HCT116 (cell line): ENCODE results near the gene DPYSL5. TPM values are rescaled to one million over a fixed set of nuclear protein-coding genes. Genes with fewer than 3 reads are reported as not detected.

Experiments used
- ATAC-seq: fragments of 200-7000 bp; cut with Tn5 transposase; 2 replicates; pipeline ENCODE4 v1.9.1; 2020; ENCODE audit warnings: mild to moderate bottlenecking, moderate library complexity
- BruUV-seq: library from RNA; stranded (reverse); fragments of 400-500 nt; replicated peaks from 2 replicates; lab custom pipeline; 2021; lab: Mats Ljungman, UMichigan
- CTCF ChIA-PET: fragments of 300-600 bp; sonication (Branson Sonifier 250); formaldehyde crosslinking; loops from one replicate; lab custom pipeline; 2021; ENCODE audit warnings: antibody characterized with exemption; lab: Charles Lee
- POLR2A ChIA-PET: fragments of 300-600, 350-600 bp; sonication (Branson Sonifier 250); formaldehyde crosslinking; loops from one replicate; lab custom pipeline; 2021; ENCODE audit warnings: antibody characterized with exemption; lab: Charles Lee
- RAD21 ChIA-PET, 2 experiments: fragments of 300-600 bp; sonication (Branson Sonifier 250); formaldehyde crosslinking; loops; one replicate each; lab custom pipeline; 2023; ENCODE audit warnings: low total read pairs in 2 of 2; ENCODE audit not compliant: uncharacterized antibody in 2 of 2, unreplicated experiment in 2 of 2, low non-redundant PET in 1 of 2; lab: Charles Lee
- DNase-seq: peaks from one replicate; pipeline ENCODE4 v3.0.0-alpha.2; 2010; ENCODE audit warnings: low read depth, low spot score
- H2AFZ ChIP-seq: fragments of 200-600 bp; shearing (Covaris generic), sonication (generic); 2 replicates; pipeline ENCODE4 v1.6.1; 2017; ENCODE audit warnings: low read depth, mixed run types, mixed read lengths, antibody characterized with exemption, low read length; ENCODE audit not compliant: poor library complexity, severe bottlenecking
- H3K27ac ChIP-seq: 2 replicates; pipeline ENCODE4 v1.5.1; 2012; ENCODE audit warnings: low read depth, low read length
- H3K27me3 ChIP-seq: fragments of 200-600 bp; sonication (generic); 2 replicates; pipeline ENCODE4 v1.6.1; 2016; ENCODE audit warnings: mixed run types, low read length, mixed read lengths; ENCODE audit not compliant: insufficient read depth
- H3K36me3 ChIP-seq, 2 experiments: fragments of 200-500 bp in 1 of 2; fragments of 200-600 bp in 1 of 2; sonication (Bioruptor generic) in 1 of 2; sonication (generic) in 1 of 2; 2 replicates each; pipeline versions ENCODE4 v1.5.1 to v1.6.1; 2014 to 2016; ENCODE audit warnings: low read length in 2 of 2, inconsistent platforms in 1 of 2, mixed read lengths in 1 of 2, mixed run types in 1 of 2; ENCODE audit not compliant: insufficient read depth in 2 of 2, control insufficient read depth in 1 of 2
- H3K4me1 ChIP-seq, 2 experiments: fragments of 200-600 bp in 1 of 2; sonication (generic) in 1 of 2; 2 replicates each; pipeline versions ENCODE4 v1.5.1 to v1.6.1; 2012 to 2017; ENCODE audit warnings: low read length in 2 of 2, inconsistent platforms in 1 of 2, mild to moderate bottlenecking in 1 of 2, mixed read lengths in 1 of 2, mixed run types in 1 of 2, moderate library complexity in 1 of 2; ENCODE audit not compliant: insufficient read depth in 2 of 2, control insufficient read depth in 1 of 2
- H3K4me2 ChIP-seq: fragments of 200-600 bp; sonication (generic); 2 replicates; pipeline ENCODE4 v1.6.1; 2017; ENCODE audit warnings: mixed run types, low read length, mixed read lengths
- H3K4me3 ChIP-seq, 2 experiments: fragments of 200-600 bp in 1 of 2; sonication (generic) in 1 of 2; replicated peaks in 1 of 2; 2 replicates each; pipeline ENCODE4 v1.5.1; 2011 to 2016; ENCODE audit warnings: low read length in 2 of 2, control low read depth in 1 of 2, low read depth in 1 of 2, mild to moderate bottlenecking in 1 of 2, mixed read lengths in 1 of 2, mixed run types in 1 of 2
- H3K79me2 ChIP-seq: fragments of 200-600 bp; sonication (generic); 2 replicates; pipeline ENCODE4 v1.6.1; 2017; ENCODE audit warnings: mild to moderate bottlenecking, mixed run types, low read length, moderate library complexity, mixed read lengths; ENCODE audit not compliant: insufficient read depth
- H3K9ac ChIP-seq: fragments of 200-600 bp; sonication (generic); 2 replicates; pipeline ENCODE4 v1.6.1; 2016; ENCODE audit warnings: low read length, mixed read lengths
- H3K9me2 ChIP-seq: fragments of 200-600 bp; sonication (generic), shearing (Covaris generic); 2 replicates; pipeline ENCODE4 v1.6.1; 2017; ENCODE audit warnings: mixed run types, mild to moderate bottlenecking, moderate library complexity; ENCODE audit not compliant: insufficient read depth
- H3K9me3 ChIP-seq, 2 experiments: fragments of 200-500 bp in 1 of 2; fragments of 200-600 bp in 1 of 2; sonication (Bioruptor generic) in 1 of 2; sonication (generic) in 1 of 2; 2 replicates each; pipeline ENCODE4 v1.6.1; 2014 to 2017; ENCODE audit warnings: low read length in 2 of 2, mixed read lengths in 2 of 2, inconsistent platforms in 1 of 2, low read depth in 1 of 2, mild to moderate bottlenecking in 1 of 2, mixed run types in 1 of 2, moderate library complexity in 1 of 2; ENCODE audit not compliant: control insufficient read depth in 1 of 2, insufficient read depth in 1 of 2
- H4K20me1 ChIP-seq: fragments of 200-600 bp; sonication (generic), shearing (Covaris generic); 2 replicates; pipeline ENCODE4 v1.6.1; 2017; ENCODE audit warnings: mixed run types, mild to moderate bottlenecking, moderate library complexity; ENCODE audit not compliant: insufficient read depth
- CBX3 ChIP-seq: IDR thresholded peaks from 2 replicates; pipeline ENCODE4 v1.6.1; 2012; ENCODE audit warnings: low read depth
- EZH2phosphoT487 ChIP-seq: fragments of 200-600 bp; IDR thresholded peaks from 2 replicates; pipeline ENCODE4 v1.6.1; 2018; ENCODE audit warnings: antibody characterized with exemption, borderline replicate concordance
- FOSL1 ChIP-seq: IDR thresholded peaks from 2 replicates; pipeline ENCODE4 v1.6.1; 2012; ENCODE audit warnings: low read depth
- JUND ChIP-seq: IDR thresholded peaks from 2 replicates; pipeline ENCODE4 v1.6.1; 2012
- MAX ChIP-seq: IDR thresholded peaks from 2 replicates; pipeline ENCODE4 v1.6.1; 2012
- POLR2A ChIP-seq: IDR thresholded peaks from 2 replicates; pipeline ENCODE4 v1.7.0; 2011; ENCODE audit warnings: borderline replicate concordance; ENCODE audit not compliant: insufficient read depth, insufficient read length; ENCODE audit errors: extremely low read depth
- RAD21 ChIP-seq: IDR thresholded peaks from 2 replicates; pipeline ENCODE4 v1.6.1; 2012; ENCODE audit warnings: low read depth, mild to moderate bottlenecking
- REST ChIP-seq: IDR thresholded peaks from 2 replicates; pipeline ENCODE4 v1.6.1; 2012; ENCODE audit warnings: low read depth
- SIN3A ChIP-seq: IDR thresholded peaks from 2 replicates; pipeline ENCODE4 v1.6.1; 2012; ENCODE audit warnings: low read depth
- SP1 ChIP-seq: IDR thresholded peaks from 2 replicates; pipeline ENCODE4 v1.6.1; 2012; ENCODE audit warnings: low read depth
- SRF ChIP-seq: IDR thresholded peaks from 2 replicates; pipeline ENCODE4 v1.6.1; 2012; ENCODE audit warnings: low read depth
- ZBTB33 ChIP-seq: IDR thresholded peaks from 2 replicates; pipeline ENCODE4 v1.6.1; 2011; ENCODE audit warnings: mild to moderate bottlenecking, low read length, moderate library complexity; ENCODE audit not compliant: insufficient replicate concordance; ENCODE audit errors: extremely low read depth
- ZFX ChIP-seq: fragments of 450-650 bp; IDR thresholded peaks from 2 replicates; pipeline ENCODE4 v1.6.1; 2017
- ZNF274 ChIP-seq: fragments of 200-500 bp; sonication (Bioruptor generic); IDR thresholded peaks from 2 replicates; pipeline ENCODE4 v1.6.1; 2014; ENCODE audit warnings: mild to moderate bottlenecking, low read depth, low read length, inconsistent platforms
- intact Hi-C: fragments of 100-400 bp; cut with micrococcal nuclease; formaldehyde crosslinking; loops from 2 replicates; pipeline ENCODE4 v1.10.0; 2022
- total RNA-seq: library from RNA; stranded (reverse); gene quantifications from one replicate; pipeline ENCODE4 v1.2.1, GENCODE V29; 2021; ENCODE audit not compliant: unreplicated experiment

DPYSL5 gene
- total RNA-seq, 1 experiment from 2014 or later: 8.4 TPM

- no peak overlapping the region for H3K27ac ChIP-seq
- no peaks in the 10 kb centered on the region for H3K79me2 ChIP-seq
- no peaks in the 10 kb centered on the region for H3K27me3 ChIP-seq
- ATAC-seq (no peak), DNase-seq (no peak)
- H4K20me1 ChIP-seq: no peaks in the 10 kb centered on the region
- no peak overlapping the region for H2AFZ ChIP-seq
- no peaks in the 10 kb centered on the region for H3K9me2 ChIP-seq
- TF ChIP-seq FOSL1: no peak
- no peak for TF ChIP-seq EZH2phosphoT487
- TF ChIP-seq ZFX: no peak
- TF ChIP-seq POLR2A: no peak
- TF ChIP-seq SRF: no peak
- no peak for TF ChIP-seq SP1
- no peak for TF ChIP-seq ZNF274
- H3K4me2 ChIP-seq: no peak overlapping the region
- BruUV-seq: no TSS peak
- no peak overlapping the region for H3K4me3 ChIP-seq
- CTCF ChIA-PET: interaction anchor here (1.5 kb wide), 1 partner anchor 10 kb away, joined by 6 read pairs; no protein-coding TSS in a partner anchor
- RAD21 ChIA-PET: no interaction called here
- H3K4me1 ChIP-seq: no peaks in the 10 kb centered on the region
- H3K36me3 ChIP-seq: no peaks in the 10 kb centered on the region
- no peaks in the 10 kb centered on the region for H3K9me3 ChIP-seq
- POLR2A ChIA-PET: no interaction called here
- H3K9ac ChIP-seq: no peak overlapping the region
- intact Hi-C loops: no loop called here
These were observed 64.3 kb downstream of the DPYSL5 start for GRCh38 chr2:26911911-26912861.

GRCh38 chr2:26913606-26913998 lies 65.7 kb downstream of the DPYSL5 start:
- Histone ChIP-seq H3K27ac (no peak overlapping the region), H3K4me2 (no peak overlapping the region), H3K9me3 (no peaks in the 10 kb centered on the region), H3K27me3 (no peaks in the 10 kb centered on the region), H3K4me1 (no peaks in the 10 kb centered on the region), H3K79me2 (no peaks in the 10 kb centered on the region), H4K20me1 (no peaks in the 10 kb centered on the region), H3K4me3 (no peak overlapping the region), H3K9ac (no peak overlapping the region), H2AFZ (no peak overlapping the region), H3K9me2 (no peaks in the 10 kb centered on the region), H3K36me3 (no peaks in the 10 kb centered on the region)
- CTCF ChIA-PET: no interaction called here
- DNase-seq (no peak), ATAC-seq (no peak)
- no TSS peak for BruUV-seq
- RAD21 ChIA-PET: no interaction called here
- intact Hi-C loops: no loop called here
- POLR2A ChIA-PET: no interaction called here
- TF ChIP-seq ZNF274: no peak
- TF ChIP-seq CBX3: no peak
- no peak for TF ChIP-seq REST
- TF ChIP-seq ZFX: no peak
- no peak for TF ChIP-seq JUND
- TF ChIP-seq SRF: no peak
- no peak for TF ChIP-seq ZBTB33
- TF ChIP-seq RAD21: no peak
- no peak for TF ChIP-seq SIN3A
- no peak for TF ChIP-seq MAX
- TF ChIP-seq FOSL1: no peak
